Neural cell (in vitro differentiated cells): Measurements from ENCODE around the gene RSU1.
A peak's percentile ranks its signal among the peaks of the same experiment; 100 is the strongest.

Source experiments
- CTCF ChIP-seq: fragments of 450-650 bp; IDR thresholded peaks from 2 replicates; pipeline ENCODE4 v1.5.1; 2014; ENCODE audit warnings: antibody characterized with exemption, mild to moderate bottlenecking, moderate library complexity; ENCODE audit not compliant: poor library complexity, severe bottlenecking
- EP300 ChIP-seq: fragments of 450-650 bp; conservative IDR thresholded peaks from 2 replicates; pipeline ENCODE4 v1.6.1; 2014; ENCODE audit warnings: antibody characterized with exemption, mild to moderate bottlenecking, moderate library complexity; ENCODE audit not compliant: poor library complexity, severe bottlenecking
- EZH2 ChIP-seq: fragments of 200-600, 300-800 bp; shearing (Covaris generic), sonication (generic); IDR thresholded peaks from 2 replicates; pipeline ENCODE4 v1.6.1; 2014; ENCODE audit warnings: antibody characterized with exemption, low read length, borderline replicate concordance, mild to moderate bottlenecking; ENCODE audit not compliant: insufficient read depth, poor library complexity, severe bottlenecking
- SMC3 ChIP-seq: fragments of 450-650 bp; conservative IDR thresholded peaks from 2 replicates; pipeline ENCODE4 v1.6.1; 2014; ENCODE audit warnings: antibody characterized with exemption, mild to moderate bottlenecking, moderate library complexity; ENCODE audit not compliant: poor library complexity

- TF ChIP-seq SMC3, result peak; percentile 82
- no peak for TF ChIP-seq EP300
- TF ChIP-seq CTCF, result peak; percentile 73
- TF ChIP-seq EZH2, result no peak
These were observed 10.9 kb upstream of the RSU1 start for GRCh38 chr10:16828114-16828568.
